Stimulated activated CD4-positive, alpha-beta T cell treated with anti-CD3 and anti-CD28 coated beads, Interleukin-4, amount 100 ng/mL, for 24 hours (primary cell): ENCODE results near the gene MCEMP1.
A peak's percentile ranks its signal among the peaks of the same experiment; 100 is the strongest.

Experiments used
- DNase-seq: peaks from one replicate; pipeline ENCODE4 v3.0.0-alpha.2; 2020

The MCEMP1 gene

DNA sequence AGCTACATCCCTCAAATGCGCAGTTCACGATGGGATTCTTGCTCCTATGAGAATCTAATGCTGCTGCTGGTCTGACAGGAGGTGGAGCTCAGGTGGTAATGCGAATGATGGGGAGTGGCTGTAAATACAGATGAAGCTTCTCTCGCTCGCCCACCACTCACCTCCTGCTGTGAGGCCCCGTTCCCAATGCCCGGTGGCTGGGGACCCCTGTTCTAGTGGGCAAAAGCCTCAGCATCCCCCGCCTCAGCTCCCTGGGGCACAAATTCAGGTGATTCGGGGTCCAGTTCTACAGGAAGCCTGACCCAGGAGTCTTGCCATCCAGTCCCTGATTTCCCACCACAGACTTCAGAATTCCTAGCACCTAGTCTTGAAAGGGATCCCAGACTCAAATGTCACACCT is 4.4 kb upstream of the MCEMP1 start:
- no peak for DNase-seq

DNA sequence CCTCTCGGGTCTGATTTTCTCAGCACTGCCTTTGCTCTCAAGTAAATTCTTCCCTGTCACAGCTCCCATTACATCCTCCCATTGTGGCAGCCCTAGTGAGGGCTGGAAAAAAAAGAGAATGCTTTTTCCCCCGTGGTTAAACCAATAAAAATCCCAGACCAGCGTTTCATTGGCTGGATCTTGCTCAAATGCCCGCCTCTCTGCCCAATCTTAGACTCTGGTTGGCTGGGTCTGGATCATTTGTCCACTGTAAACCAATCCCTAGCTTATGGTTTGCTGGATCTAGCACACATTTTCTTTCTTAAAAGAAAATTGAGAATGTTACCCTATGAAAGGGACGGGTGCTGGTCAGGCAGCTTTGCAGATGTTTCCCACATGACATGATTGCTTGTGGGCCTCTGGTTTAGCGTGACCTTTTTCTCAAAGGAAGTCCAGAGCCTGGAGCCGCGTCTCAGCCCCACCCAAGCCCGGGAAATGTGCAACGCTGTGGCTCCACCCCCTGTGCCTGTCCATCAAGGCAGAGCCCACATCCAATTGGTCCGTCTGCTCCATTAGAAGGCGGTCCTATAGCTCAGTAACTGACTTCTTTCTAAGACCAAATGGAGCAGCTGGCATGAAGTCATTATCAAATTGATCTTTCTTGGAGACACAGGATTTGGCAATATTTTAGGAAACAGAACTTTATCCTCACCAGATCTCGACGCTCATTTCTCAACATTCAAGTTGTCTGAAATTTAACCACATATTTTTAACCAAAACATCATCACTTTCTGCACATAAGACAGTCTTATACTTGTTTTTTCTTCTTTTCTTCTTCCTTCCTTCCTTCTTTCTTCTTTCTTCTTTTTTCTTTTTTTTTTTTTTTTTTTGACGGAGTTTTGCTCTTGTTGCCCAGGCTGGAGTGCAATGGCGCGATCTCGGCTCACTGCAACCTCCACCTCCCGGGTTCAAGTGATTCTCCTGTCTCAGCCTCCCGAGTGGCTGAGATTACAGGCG is 2.6 kb upstream of the MCEMP1 start:
- peak; percentile 27 for DNase-seq

DNA sequence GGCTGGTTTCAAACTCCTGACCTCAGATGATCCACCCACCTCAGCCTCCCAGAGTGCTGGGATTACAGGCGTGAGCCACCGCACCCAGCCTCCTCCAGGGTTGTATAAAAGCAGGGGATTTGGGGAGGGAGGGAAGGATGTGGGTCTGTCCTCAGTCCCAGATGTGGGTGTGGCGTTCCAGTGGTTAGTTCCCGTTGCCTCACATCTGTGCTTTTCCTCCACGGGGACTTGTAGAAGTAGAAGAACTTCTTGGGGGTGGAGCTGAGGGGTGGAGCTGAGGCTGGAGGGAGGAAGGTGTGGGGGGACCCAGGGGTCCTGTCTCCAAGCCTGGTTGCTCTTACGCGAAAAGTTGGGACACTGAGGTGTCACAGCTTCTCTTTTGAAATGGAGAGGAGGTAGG is 514 bp upstream of the MCEMP1 start:
- DNase-seq = no peak

DNA sequence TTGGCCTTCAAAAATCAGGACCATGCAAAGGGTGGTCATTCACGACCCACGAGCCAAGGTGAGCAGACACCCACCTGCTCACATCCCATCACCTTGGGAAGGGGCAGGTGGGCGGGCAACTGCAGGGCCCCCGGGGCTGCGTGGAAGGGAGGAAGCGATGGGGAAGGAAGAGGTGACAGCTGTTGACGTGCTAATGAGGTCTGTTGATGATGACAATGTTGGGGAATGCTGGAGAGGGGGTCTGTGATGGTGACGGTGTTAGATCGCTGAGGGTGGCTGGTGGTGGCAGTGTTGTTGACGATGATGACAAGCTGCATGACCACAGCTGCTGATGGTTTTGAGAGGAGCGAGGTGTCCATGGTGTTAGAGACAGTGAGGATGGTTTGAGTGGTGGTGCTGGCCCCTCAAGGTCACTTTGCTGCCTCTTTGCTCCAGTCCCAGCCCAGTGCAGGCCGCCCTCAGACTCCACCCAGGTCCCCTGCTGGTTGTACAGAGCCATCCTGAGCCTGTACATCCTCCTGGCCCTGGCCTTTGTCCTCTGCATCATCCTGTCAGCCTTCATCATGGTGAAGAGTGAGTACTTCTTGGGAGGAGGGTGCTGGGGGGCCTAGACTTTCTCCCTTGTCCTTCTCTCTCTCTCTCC is 900 bp downstream of the MCEMP1 start:
- DNase-seq = no peak

DNA sequence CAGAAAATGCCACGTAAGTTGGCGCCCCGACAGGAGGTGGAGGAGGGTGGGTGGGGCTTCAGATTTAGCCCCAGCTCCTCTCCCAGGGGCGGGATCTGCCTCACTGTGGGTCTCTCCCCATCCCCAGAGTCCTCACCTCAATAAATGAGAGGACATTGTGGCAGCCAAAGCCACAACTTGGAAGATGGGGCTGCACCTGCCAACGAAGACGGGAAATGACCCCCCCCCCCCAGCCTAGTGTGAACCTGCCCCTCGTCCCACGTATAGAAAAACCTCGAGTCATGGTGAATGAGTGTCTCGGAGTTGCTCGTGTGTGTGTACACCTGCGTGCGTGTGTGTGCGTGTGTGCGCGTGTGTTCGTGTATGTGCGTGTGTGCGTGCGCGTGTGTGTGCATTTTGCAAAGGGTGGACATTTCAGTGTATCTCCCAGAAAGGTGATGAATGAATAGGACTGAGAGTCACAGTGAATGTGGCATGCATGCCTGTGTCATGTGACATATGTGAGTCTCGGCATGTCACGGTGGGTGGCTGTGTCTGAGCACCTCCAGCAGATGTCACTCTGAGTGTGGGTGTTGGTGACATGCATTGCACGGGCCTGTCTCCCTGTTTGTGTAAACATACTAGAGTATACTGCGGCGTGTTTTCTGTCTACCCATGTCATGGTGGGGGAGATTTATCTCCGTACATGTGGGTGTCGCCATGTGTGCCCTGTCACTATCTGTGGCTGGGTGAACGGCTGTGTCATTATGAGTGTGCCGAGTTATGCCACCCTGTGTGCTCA is 2.3 kb downstream of the MCEMP1 start:
- peak; percentile 79 for DNase-seq

DNA sequence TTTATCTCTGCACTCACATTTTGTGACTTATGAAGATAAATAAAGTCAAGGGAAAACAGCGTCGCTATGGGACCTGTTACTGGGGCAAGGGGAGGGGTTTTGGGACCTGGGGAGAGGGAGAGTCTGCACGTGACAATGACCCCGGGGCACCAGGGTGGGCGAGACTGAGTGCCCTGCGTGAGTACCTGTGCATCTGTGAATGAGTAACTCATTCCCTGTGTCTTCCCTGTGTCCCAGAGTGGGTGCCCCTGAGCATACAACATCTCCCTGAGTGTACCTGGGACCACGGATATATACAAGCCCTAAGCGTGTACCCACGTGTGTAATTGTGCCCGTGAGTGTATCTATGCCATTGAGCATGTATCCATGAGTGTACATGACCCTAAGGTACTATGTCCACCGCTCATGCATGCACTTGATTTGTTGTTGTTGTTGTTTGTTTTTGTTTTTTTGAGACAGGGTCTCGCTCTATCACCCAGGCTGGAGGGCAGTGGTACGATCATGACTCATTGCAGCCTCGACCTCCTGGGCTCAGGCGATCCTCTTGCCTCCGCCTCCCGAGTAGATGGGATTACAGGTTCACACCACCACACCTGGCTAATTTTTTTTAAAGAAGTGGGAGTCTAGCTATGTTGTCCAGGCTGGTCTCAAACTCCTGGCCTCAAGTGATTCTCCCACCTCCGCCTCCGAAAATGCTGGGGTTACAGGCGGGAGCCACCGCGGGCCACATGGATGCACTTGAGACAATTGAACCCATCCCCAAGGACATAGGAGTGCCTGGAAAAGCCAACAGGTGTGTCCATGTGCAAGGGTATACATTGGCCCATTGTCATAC is 3.1 kb downstream of the MCEMP1 start:
- DNase-seq = no peak

DNA sequence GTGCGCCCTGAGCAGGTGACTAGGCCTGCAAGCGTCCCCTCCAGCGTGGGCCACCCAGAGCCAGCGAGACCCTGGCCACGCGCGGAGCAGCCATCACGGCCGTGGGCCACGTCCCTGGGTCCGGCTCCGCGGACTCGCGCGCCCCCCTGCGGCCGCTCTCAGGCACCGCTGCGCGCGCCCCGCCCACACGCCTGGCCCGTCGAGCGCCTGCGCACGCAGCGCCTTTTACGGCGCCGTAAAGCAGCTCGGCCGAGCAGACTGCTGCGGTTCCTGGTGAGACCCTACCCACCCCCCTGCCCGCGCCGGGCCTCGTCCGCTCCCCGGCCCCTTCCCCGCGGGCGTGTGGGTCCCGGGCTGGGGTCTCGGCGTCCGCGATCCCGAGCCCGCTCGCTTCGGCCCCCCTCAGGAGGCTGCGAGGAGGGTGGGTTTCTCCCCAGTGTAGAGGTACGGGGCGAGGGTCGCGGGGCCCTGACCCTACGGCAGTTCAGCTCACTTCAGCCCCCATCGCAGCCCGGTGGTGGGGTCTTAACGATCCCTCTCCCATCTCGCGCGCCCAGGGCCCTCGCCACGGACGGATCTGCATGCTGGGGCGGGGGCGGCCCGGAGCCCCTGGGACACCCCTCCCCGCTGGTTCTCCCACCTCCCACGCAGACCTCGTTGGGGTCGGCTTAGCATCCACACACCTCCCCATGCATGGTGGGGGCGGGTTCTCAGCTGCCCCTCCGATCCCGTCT is 3.9 kb downstream of the MCEMP1 start, which contains the start of gene TRAPPC5:
Gene TRAPPC5 (plus strand): TSS at position 228 of the 734 bp plus-strand sequence. CDS start 1,421 bp downstream, outside the sequence.
- DNase-seq = peak; percentile 85

DNA sequence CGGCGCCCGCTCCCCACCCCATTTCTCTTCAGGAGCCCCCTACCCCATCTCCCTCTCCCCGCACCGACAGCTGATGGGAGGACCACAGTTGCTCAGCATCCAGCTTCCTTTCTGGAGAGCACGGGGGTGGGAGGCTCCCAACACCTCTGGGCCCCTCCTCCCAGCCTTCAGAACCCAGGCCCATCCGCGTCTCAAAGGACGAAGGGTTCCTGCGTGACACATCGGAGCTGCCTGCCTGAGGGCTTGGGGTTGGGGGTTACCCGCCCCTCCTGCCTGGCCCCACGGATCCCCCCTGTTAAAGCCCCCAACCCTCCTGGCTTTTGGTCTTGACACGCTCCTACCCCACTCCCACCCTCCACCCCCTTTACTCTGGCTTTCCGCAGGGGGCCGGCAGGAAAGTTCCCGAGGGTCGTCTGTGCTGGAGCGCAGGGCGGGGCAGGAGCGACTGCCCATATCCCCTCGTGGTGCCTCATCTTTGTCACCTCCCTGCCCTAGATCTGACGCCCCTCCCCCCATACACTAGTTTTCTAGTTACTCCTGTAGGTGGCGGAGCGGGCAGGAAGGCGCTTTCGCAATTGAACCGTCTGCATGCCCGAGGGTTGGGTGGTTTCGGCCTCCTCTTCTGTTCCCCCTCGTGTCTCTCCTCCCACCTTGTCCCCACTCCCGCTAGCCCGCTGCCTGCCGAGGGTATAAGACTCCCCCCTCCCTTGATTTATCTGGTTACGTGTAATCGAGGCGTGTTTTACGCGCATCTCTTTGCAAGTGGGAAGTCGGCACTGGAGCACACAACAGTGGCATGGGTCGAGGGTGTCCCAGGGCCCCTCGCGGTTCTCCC is 4.7 kb downstream of the MCEMP1 start:
- DNase-seq = peak; percentile 91

DNA sequence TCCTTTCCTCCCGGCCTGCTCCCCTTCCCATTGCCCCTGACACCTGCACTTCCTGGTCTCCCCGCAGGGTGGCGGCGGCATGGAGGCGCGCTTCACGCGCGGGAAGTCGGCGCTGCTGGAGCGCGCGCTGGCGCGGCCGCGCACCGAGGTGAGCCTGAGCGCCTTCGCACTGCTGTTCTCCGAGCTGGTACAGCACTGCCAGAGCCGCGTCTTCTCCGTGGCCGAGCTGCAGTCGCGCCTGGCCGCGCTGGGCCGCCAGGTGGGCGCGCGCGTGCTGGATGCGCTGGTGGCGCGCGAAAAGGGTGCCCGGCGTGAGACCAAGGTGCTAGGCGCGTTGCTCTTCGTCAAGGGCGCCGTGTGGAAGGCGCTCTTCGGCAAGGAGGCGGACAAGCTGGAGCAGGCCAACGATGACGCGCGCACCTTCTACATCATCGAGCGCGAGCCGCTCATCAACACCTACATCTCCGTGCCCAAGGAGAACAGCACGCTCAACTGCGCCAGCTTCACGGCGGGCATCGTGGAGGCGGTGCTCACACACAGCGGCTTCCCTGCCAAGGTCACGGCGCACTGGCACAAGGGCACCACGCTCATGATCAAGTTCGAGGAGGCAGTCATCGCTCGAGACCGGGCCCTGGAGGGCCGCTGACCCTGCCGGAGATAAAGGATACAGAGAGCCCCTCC is 5.4 kb downstream of the MCEMP1 start:
- DNase-seq = no peak

DNA sequence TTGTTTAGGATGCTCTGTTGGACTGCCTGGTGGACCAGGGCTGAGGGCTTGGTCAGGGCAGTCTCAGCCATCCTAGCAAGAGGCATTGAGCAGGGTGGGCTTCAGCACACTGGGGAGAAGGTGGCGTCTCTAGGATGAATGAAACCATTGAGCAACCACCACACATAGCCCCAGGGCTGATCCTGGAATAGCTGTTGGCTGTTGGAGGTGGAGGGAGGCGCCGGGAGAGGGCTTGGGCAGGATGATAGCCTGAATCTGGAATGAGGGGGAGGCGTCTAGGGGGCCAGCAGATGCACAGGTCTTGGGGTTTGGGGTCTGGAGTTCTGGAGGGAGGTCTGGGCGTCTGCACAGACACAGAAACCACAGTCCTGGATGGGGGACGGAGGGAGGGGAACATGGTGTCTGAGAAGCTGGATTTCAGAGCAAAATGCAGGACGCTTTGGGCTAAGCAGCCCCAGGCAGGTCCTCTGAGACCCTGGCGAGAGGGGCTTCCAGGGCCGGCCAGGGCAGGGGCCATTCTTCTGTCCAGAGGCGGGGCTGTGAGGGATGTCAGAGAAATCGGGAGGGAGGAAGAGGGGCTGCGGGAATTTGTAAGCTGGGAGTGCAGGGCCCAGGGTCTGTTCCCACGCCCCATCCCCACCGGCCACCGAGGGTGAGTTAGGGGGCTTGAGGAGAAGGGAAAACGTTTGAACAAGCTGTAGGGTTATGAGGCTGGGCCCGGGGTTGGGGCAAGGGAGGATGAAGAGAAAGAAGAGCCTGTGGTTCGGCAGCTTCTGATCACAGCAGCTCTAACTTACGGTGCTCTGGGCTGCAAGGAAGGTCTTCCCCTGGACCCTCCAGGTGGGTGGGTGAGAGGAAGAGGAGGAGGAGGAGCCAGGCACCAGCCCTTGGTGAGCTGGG is 8.9 kb downstream of the MCEMP1 start:
- DNase-seq = no peak

DNA sequence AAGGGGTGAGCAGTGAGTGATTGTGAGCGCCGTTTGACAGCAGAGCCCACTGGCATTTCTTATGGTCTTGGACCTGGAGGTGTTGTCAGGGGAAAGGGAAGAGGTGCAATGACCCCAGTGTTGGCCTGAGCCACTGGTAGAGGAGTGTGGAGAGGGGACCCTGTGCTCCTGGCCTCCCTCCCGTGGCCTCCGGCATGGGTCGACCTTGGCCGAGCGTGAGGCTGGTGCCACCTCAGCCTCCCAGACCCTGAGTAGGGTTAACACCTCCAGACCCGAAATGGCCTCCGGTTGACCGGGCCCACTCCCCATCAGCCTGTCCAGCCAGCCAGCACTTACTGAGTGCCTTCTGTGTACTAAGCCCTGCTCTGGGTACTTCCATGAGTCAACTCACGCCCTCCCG is 10.3 kb downstream of the MCEMP1 start:
- no peak for DNase-seq

DNA sequence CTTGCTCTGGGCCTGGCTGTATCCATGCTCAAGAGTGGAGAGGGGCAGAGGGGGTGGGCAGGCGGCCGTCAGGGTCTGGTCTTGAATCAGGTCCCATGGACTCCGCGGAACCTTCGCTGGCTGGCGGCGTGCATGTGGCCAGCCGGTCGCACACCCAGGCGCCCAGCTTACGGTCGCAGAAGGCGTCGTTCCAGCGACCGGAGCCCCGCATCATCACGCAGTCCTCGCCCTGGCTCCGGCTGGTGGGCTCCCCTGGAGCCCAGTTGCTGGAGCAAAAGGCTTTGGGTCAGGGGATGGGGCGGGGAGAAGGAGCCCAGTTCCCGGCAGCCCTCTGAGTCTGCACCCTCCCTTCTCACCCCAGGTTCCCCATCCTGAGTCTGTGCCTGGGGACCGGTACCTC is 12.3 kb downstream of the MCEMP1 start:
- no peak for DNase-seq

DNA sequence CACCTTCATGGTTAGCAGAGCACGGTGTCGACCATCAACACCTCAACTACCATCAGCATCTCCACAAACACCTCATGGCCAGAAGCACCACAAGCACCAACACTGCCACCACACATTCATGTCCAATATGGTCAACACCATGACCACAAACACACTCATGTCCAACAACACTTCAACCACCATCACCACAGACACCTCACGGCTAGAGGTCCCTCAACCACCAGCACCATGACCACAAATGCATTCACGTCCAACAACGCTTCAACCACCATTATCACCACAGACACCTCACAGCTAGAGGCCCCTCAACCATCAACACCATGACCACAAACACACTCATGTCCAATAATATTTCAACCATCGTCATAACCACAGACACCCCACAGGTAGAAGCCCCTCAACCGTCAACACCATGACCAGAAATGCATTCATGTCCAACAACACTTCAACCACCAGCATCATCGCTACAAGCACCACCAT is 13.9 kb downstream of the MCEMP1 start:
- no peak for DNase-seq

DNA sequence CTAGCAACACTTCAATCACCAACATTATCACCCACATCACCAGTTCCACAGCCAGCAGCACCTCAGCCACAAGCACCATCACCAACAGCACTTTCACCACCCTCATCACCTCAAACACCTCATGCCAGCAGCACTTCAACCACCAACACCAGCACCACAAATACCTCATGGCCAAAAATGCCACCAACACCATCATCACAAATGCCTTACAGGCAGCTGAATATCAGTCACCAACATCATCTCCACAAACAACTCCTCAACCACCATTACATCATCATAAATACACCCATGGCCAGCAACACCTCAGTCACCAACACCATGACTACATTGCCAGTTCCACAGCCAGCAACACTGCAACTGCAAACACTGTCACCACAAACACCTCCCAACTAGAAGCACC is 14.6 kb downstream of the MCEMP1 start:
- no peak for DNase-seq

DNA sequence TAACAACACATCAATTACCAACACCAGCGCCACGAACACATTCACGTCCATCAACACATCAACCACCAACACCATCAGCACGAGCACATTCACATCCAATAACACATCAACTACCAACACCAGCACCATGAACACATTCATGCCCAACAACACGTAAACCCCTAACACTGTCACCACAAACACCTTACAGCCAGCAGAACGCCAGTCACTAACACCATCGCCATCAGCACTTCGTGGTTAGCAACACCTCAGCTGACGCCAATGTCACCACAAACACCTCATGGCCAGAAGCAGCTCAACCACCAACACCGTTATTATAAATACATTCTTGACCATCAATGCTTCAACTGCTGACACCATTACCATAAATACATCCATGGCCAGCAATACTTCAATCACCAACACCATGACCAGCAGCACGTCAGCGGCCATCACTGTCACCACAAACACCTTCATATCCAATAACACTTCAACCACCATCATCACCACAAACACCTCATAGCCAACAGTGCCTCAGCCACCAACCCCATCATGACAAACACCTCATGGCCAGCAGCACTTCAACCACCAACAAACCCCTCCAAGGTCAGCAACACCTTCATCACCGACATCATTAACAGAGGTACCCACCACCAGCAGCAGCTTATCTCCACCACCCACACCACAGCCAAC is 15.7 kb downstream of the MCEMP1 start:
- peak; percentile 18 for DNase-seq

DNA sequence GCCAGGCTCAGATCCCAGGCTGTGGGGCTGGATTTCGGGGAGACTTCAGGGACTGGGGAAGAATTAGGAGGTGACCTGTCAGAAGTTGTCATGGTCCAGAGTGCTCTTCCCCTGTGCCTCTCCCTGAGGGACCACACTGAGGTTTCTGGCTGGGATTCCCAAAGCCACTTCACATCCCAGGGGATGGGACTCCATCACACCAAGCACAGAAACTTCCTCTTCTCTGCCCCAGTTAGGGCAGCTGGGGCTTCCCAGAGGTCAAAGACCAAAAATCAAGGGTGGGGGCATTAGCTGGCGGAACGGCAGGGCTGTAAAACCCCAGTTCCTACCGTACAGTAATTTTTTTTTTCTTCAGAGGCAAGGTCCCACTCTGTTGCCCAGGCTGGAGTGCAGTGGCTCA is 17.6 kb downstream of the MCEMP1 start:
- no peak for DNase-seq

DNA sequence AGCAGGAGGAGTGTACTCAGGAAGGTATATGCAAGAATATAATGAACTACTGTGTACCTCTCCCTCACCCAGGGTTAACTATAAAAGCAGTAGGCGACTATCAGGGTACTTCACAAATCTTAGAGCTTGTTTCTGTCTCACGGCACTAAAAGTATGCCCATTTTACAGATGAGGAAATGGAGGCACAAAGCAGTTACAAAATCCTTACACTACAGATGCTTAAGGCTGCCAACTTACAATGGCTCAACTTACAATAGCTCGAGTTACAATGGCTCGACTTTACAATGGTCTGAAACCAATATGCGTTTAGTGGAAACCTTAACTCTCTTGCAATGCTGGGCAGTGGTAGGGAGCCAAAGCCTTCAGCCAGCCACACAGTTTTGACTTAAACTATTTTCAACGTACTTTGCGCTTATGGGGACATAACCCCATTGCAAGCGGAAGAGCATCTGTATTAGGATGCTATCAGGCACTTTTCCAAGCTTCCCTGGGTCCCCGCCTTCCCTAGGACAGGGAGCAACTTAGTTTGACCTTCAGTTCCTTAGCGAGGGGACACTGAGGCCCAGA is 20.9 kb downstream of the MCEMP1 start:
- DNase-seq = no peak

DNA sequence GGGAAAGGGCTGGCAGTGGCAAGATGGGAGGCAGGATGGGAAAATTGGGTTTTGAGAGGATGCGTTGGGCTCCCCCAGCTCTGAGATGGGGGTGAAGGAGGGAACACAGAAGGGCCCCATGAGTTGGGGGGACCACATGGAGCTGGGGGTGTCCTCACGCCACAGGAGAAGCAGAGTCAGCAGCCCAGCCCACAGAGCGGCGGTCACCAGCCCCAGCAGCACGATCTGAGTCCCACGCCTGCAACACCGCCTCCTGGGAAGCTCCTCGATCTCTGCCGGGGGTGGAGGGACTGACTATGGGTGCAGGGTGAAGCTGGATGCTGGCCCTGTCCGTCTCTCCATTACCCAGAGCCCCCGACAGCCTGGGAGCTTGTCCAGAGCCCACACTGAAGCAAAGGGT is 21.7 kb downstream of the MCEMP1 start:
- DNase-seq = no peak
